A673 (cell line): Measurements from ENCODE around the gene ITM2C. TPM values are rescaled to one million over a fixed set of nuclear protein-coding genes. Genes with fewer than 3 reads are reported as not detected.

Source experiments
- BruUV-seq: library from RNA; stranded (reverse); fragments of 400-500 nt; replicated peaks from 2 replicates; lab custom pipeline; 2021; lab: Mats Ljungman, UMichigan
- CTCF ChIA-PET: fragments of 300-600 bp; sonication (Branson Sonifier 250); formaldehyde crosslinking; loops from one replicate; lab custom pipeline; 2022; ENCODE audit warnings: antibody characterized with exemption; lab: Charles Lee
- POLR2A ChIA-PET: fragments of 300-600 bp; sonication (Branson Sonifier 250); formaldehyde crosslinking; loops from one replicate; lab custom pipeline; 2022; ENCODE audit warnings: antibody characterized with exemption; ENCODE audit not compliant: low non-redundant PET; lab: Charles Lee
- DNase-seq: peaks from one replicate; pipeline ENCODE4 v3.0.0-alpha.2; 2015; ENCODE audit warnings: low spot score
- H3K27ac ChIP-seq: fragments of 200-600 bp; sonication (generic); 2 replicates; pipeline ENCODE4 v1.5.1; 2016; ENCODE audit warnings: mixed run types, low read depth, mild to moderate bottlenecking, mixed read lengths, antibody characterized with exemption, low read length; ENCODE audit not compliant: poor library complexity, severe bottlenecking
- H3K27me3 ChIP-seq: fragments of 200-600 bp; sonication (generic); replicated peaks from 2 replicates; pipeline ENCODE4 v1.6.1; 2017; ENCODE audit warnings: mixed run types, low read depth, mild to moderate bottlenecking, mixed read lengths, antibody characterized with exemption, low read length; ENCODE audit not compliant: insufficient read depth, poor library complexity
- H3K36me3 ChIP-seq: fragments of 200-600 bp; sonication (generic); 2 replicates; pipeline ENCODE4 v1.6.1; 2016; ENCODE audit warnings: mixed run types, mild to moderate bottlenecking, mixed read lengths, antibody characterized with exemption, low read length; ENCODE audit not compliant: insufficient read depth, poor library complexity, severe bottlenecking
- H3K4me1 ChIP-seq: fragments of 200-600 bp; sonication (generic); 2 replicates; pipeline ENCODE4 v1.6.1; 2017; ENCODE audit warnings: mixed run types, mild to moderate bottlenecking, mixed read lengths, antibody characterized with exemption, low read length; ENCODE audit not compliant: insufficient read depth, poor library complexity, severe bottlenecking
- H3K4me3 ChIP-seq: fragments of 200-600 bp; sonication (generic); 2 replicates; pipeline ENCODE4 v1.5.1; 2016; ENCODE audit warnings: low read depth, mixed run types, mild to moderate bottlenecking, mixed read lengths, low read length; ENCODE audit not compliant: poor library complexity, severe bottlenecking
- H3K9me3 ChIP-seq: fragments of 200-600 bp; sonication (generic); 2 replicates; pipeline ENCODE4 v1.6.1; 2016; ENCODE audit warnings: mixed run types, low read depth, mild to moderate bottlenecking, mixed read lengths, antibody characterized with exemption, low read length; ENCODE audit not compliant: poor library complexity, severe bottlenecking
- CTCF ChIP-seq: fragments of 300-800, 200-600 bp; sonication (generic); conservative IDR thresholded peaks from 2 replicates; pipeline ENCODE4 v1.5.1; 2017; ENCODE audit warnings: low read depth, mild to moderate bottlenecking, antibody characterized with exemption, low read length, moderate library complexity, mixed read lengths
- EZH2 ChIP-seq: fragments of 200-600 bp; sonication (generic); IDR thresholded peaks from 2 replicates; pipeline ENCODE4 v1.6.1; 2017; ENCODE audit warnings: borderline replicate concordance, low read depth, mild to moderate bottlenecking, mixed read lengths, antibody characterized with exemption, low read length; ENCODE audit not compliant: poor library complexity, severe bottlenecking
- intact Hi-C: fragments of 100-400 bp; cut with micrococcal nuclease; formaldehyde crosslinking; loops from one replicate; pipeline ENCODE4 v1.10.0; 2022; ENCODE audit not compliant: unreplicated experiment
- total RNA-seq: library from RNA; stranded (reverse); gene quantifications from 2 replicates; pipeline ENCODE4 v1.2.3, GENCODE V29; 2021

ITM2C gene
- total RNA-seq, 1 experiment from 2014 or later: 283 TPM

- Histone ChIP-seq H3K36me3 (no peaks in the 10 kb centered on the region), H3K9me3 (no peaks in the 10 kb centered on the region), H3K4me1 (peaks cover 27% of the 10 kb centered on the region), H3K27ac (no peak overlapping the region), H3K4me3 (no peak overlapping the region), H3K27me3 (peaks cover 7% of the 10 kb centered on the region)
- intact Hi-C loops: no loop called here
- ChIA-PET CTCF (no interaction called here), POLR2A (no interaction called here)
- TF ChIP-seq CTCF (no peak), EZH2 (no peak)
- DNase-seq: no peak
- BruUV-seq: no TSS peak
These were observed 1.7 kb upstream of the ITM2C start for GRCh38 chr2:230863031-230863430.

DNA sequence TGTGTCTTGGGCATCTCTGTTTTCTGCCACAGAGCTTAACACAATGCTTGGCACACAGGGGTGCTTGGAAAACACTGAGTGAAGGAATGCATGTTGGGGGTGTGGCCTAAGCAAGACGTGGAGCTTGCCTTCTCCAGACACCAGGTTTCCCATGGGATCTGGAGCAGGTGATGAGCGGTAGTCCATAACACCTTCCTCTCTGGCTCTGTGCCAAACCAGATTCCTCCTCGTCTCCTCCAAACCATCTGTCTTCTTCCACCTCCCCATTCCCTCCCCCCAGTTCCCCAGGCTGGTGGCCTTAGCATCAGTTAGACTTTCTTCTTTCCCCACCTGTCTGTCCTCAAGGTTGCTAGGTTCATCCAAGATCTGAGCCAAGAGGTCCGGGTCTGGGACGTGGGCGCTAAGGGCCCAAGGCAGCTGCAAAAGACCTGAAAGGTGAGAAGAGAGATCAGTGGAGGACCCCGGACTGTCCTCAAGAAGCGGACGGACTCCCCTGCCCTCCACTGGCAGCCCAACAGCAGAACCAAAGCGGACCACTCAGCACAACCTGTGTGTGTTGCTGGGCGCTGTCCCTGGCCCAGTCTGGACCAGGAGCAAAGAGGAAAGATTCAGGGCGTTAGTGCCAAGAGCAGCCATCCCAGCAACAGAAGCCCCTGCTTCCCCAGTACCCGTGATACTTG is 1.2 kb upstream of the ITM2C start:
- BruUV-seq: no TSS peak
- no peak for DNase-seq
- Histone ChIP-seq H3K4me1 (peaks cover 32% of the 10 kb centered on the region), H3K27ac (no peak overlapping the region), H3K4me3 (no peak overlapping the region), H3K27me3 (peaks cover 7% of the 10 kb centered on the region), H3K9me3 (no peaks in the 10 kb centered on the region), H3K36me3 (no peaks in the 10 kb centered on the region)
- POLR2A ChIA-PET: no interaction called here
- intact Hi-C loops: no loop called here
- TF ChIP-seq EZH2 (no peak), CTCF (no peak)
- CTCF ChIA-PET: no interaction called here

- BruUV-seq: no TSS peak
- DNase-seq: no peak
- no peaks in the 10 kb centered on the region for H3K9me3 ChIP-seq
- no peak overlapping the region for H3K27ac ChIP-seq
- ChIA-PET POLR2A (no interaction called here), CTCF (interaction anchor here (0.9 to 1.0 kb wide), 2 partner anchors 40 to 123 kb away, joined by 3 to 4 read pairs; no protein-coding TSS in a partner anchor)
- H3K36me3 ChIP-seq: no peaks in the 10 kb centered on the region
- TF ChIP-seq CTCF: no peak
- no peak for TF ChIP-seq EZH2
- H3K4me1 ChIP-seq: peaks cover 38% of the 10 kb centered on the region
- H3K4me3 ChIP-seq: peak overlapping the region; percentile 99
- intact Hi-C loops: no loop called here
- peaks cover 2% of the 10 kb centered on the region for H3K27me3 ChIP-seq
These were observed 579 bp upstream of the ITM2C start for GRCh38 chr2:230864122-230864604.
